Thoracic aorta (tissue), 2 donors: ENCODE data around the gene OTOP2. TPM values are rescaled to one million over a fixed set of nuclear protein-coding genes. Genes with fewer than 3 reads are reported as not detected.

ENCODE experiments used
- ATAC-seq: fragments of 150-250 bp; one replicate; pipeline ENCODE4 v1.8.0; 2017; ENCODE audit warnings: low read depth; ENCODE audit not compliant: insufficient number of reproducible peaks, low FRiP score
- DNase-seq: peaks from one replicate; pipeline ENCODE4 v3.0.0-alpha.2; 2020; ENCODE audit warnings: low spot score
- H3K27ac ChIP-seq, 2 donors: fragments of 200-600 bp; sonication (generic); 1 replicate in 1 of 2; 2 replicates in 1 of 2; pipeline ENCODE4 v1.5.1; 2016; ENCODE audit warnings: mild to moderate bottlenecking in 2 of 2, moderate library complexity in 2 of 2
- H3K27me3 ChIP-seq: fragments of 200-600 bp; sonication (generic); replicated peaks from 2 replicates; pipeline ENCODE4 v1.6.0; 2016; ENCODE audit warnings: mild to moderate bottlenecking; ENCODE audit not compliant: insufficient read depth
- H3K36me3 ChIP-seq: fragments of 200-600 bp; sonication (generic); one replicate; pipeline ENCODE4 v1.5.1; 2016
- H3K4me1 ChIP-seq, 2 donors: fragments of 200-600 bp; sonication (generic); 1 replicate in 1 of 2; 2 replicates in 1 of 2; pipeline versions ENCODE4 v1.5.1 to v1.6.0; 2016; ENCODE audit warnings: low read depth in 2 of 2, mild to moderate bottlenecking in 1 of 2; ENCODE audit not compliant: control insufficient read depth in 1 of 2
- H3K4me3 ChIP-seq: fragments of 200-600 bp; sonication (generic); 2 replicates; pipeline ENCODE4 v1.5.1; 2016; ENCODE audit warnings: mild to moderate bottlenecking
- H3K9me3 ChIP-seq: fragments of 200-600 bp; sonication (generic); 2 replicates; pipeline ENCODE4 v1.5.1; 2016
- CTCF ChIP-seq: fragments of 200-600 bp; sonication (generic); IDR thresholded peaks from one replicate; pipeline ENCODE4 v1.5.1; 2019; ENCODE audit warnings: antibody characterized with exemption
- total RNA-seq, 2 donors: library from RNA; depleted of rRNA; stranded (reverse); fragments of >200 nt; gene quantifications; one replicate each; pipeline versions ENCODE4 v1.1.0 to v1.2.3, GENCODE V29; 2016

Gene OTOP2
- total RNA-seq, 2 donors from 2014 or later, result not detected

GRCh38 chr17:74950207-74950606, 26.1 kb downstream of the OTOP2 start:
- no peaks in the 10 kb centered on the region for H3K4me1 ChIP-seq
- no peaks in the 10 kb centered on the region for H3K9me3 ChIP-seq
- no peak overlapping the region for H3K27ac ChIP-seq
- TF ChIP-seq CTCF, result no peak
- H3K36me3 ChIP-seq, result no peaks in the 10 kb centered on the region
- DNase-seq, result no peak
- ATAC-seq, result no peak
- H3K4me3 ChIP-seq, result no peak overlapping the region
- H3K27me3 ChIP-seq, result no peaks in the 10 kb centered on the region

- no peak for TF ChIP-seq CTCF
- Histone ChIP-seq H3K27me3 (no peaks in the 10 kb centered on the region), H3K36me3 (no peaks in the 10 kb centered on the region), H3K4me3 (no peak overlapping the region), H3K9me3 (no peaks in the 10 kb centered on the region), H3K27ac (no peak overlapping the region), H3K4me1 (no peaks in the 10 kb centered on the region)
- DNase-seq, result no peak
- no peak for ATAC-seq
Measured at GRCh38 chr17:74951065-74951464, 27.0 kb downstream of the OTOP2 start.

GRCh38 chr17:74951680-74952421, 27.8 kb downstream of the OTOP2 start:
- no peaks in the 10 kb centered on the region for H3K27me3 ChIP-seq
- ATAC-seq, result no peak
- no peak for DNase-seq

GRCh38 chr17:74952431-74953133, 28.5 kb downstream of the OTOP2 start:
- no peak for ATAC-seq
- DNase-seq, result no peak
- TF ChIP-seq CTCF, result no peak
- no peaks in the 10 kb centered on the region for H3K36me3 ChIP-seq
- H3K9me3 ChIP-seq, result no peaks in the 10 kb centered on the region
- H3K4me3 ChIP-seq, result no peak overlapping the region
- no peaks in the 10 kb centered on the region for H3K27me3 ChIP-seq
- no peak overlapping the region for H3K27ac ChIP-seq
- no peaks in the 10 kb centered on the region for H3K4me1 ChIP-seq

More at GRCh38 chr17:74951680-74952421, 27.8 kb downstream of the OTOP2 start:
- Histone ChIP-seq H3K4me1 (no peaks in the 10 kb centered on the region), H3K9me3 (no peaks in the 10 kb centered on the region), H3K36me3 (no peaks in the 10 kb centered on the region), H3K27ac (no peak overlapping the region), H3K4me3 (no peak overlapping the region)
- TF ChIP-seq CTCF, result no peak

GRCh38 chr17:74953134-74953687, 29.1 kb downstream of the OTOP2 start:
- Histone ChIP-seq H3K36me3 (no peaks in the 10 kb centered on the region), H3K27ac (no peak overlapping the region), H3K27me3 (no peaks in the 10 kb centered on the region), H3K4me3 (no peak overlapping the region), H3K4me1 (no peaks in the 10 kb centered on the region), H3K9me3 (no peaks in the 10 kb centered on the region)
- ATAC-seq (no peak), DNase-seq (no peak)
- TF ChIP-seq CTCF, result no peak
